HG03469 (cell line): ENCODE results near the gene STT3B.

Source experiments
- ATAC-seq: cut with Tn5 transposase; IDR thresholded peaks from one replicate; pipeline ENCODE4 v1.9.1; 2021; ENCODE audit warnings: mild to moderate bottlenecking, moderate library complexity, moderate number of reproducible peaks; ENCODE audit not compliant: unreplicated experiment

The STT3B gene

GRCh38 chr3:31636694-31637442, 104.1 kb downstream of the STT3B start:
- ATAC-seq, result no peak

GRCh38 chr3:31639828-31640227, 107.1 kb downstream of the STT3B start:
- ATAC-seq, result no peak

- ATAC-seq, result no peak
These were observed 112.5 kb downstream of the STT3B start for GRCh38 chr3:31645256-31645655.

GRCh38 chr3:31648286-31648968, 115.7 kb downstream of the STT3B start:
- no peak for ATAC-seq

GRCh38 chr3:31652296-31652695, 119.6 kb downstream of the STT3B start:
- ATAC-seq, result no peak

- no peak for ATAC-seq
These were observed 120.7 kb downstream of the STT3B start for GRCh38 chr3:31653464-31653863.

GRCh38 chr3:31654998-31655397, 122.3 kb downstream of the STT3B start:
- ATAC-seq, result no peak

GRCh38 chr3:31659246-31659645, 126.5 kb downstream of the STT3B start:
- no peak for ATAC-seq

- ATAC-seq, result no peak
These were observed 128.6 kb downstream of the STT3B start for GRCh38 chr3:31661286-31661685.

- no peak for ATAC-seq
These were observed 129.4 kb downstream of the STT3B start for GRCh38 chr3:31661993-31662670.

GRCh38 chr3:31664031-31664430, 131.3 kb downstream of the STT3B start:
- no peak for ATAC-seq

- ATAC-seq, result no peak
These were observed 134.9 kb downstream of the STT3B start for GRCh38 chr3:31667582-31667981.

- no peak for ATAC-seq
These were observed 135.5 kb downstream of the STT3B start for GRCh38 chr3:31668242-31668641.

GRCh38 chr3:31670136-31670535, 137.4 kb downstream of the STT3B start:
- no peak for ATAC-seq

- no peak for ATAC-seq
These were observed 138.0 kb downstream of the STT3B start for GRCh38 chr3:31670722-31671121.

- ATAC-seq, result no peak
These were observed 138.7 kb downstream of the STT3B start for GRCh38 chr3:31671451-31671850.

GRCh38 chr3:31671976-31672375, 139.3 kb downstream of the STT3B start:
- no peak for ATAC-seq

GRCh38 chr3:31673950-31674349, 141.2 kb downstream of the STT3B start:
- ATAC-seq, result no peak

- no peak for ATAC-seq
These were observed 143.8 kb downstream of the STT3B start for GRCh38 chr3:31676556-31676955.

GRCh38 chr3:31680072-31680870, 147.5 kb downstream of the STT3B start:
- ATAC-seq, result no peak
